DND-41 (cell line): ENCODE data around the gene PLAGL1.

ENCODE experiments used
- CTCF ChIP-seq: IDR thresholded peaks from 2 replicates; pipeline ENCODE4 v1.5.1; 2012; ENCODE audit warnings: borderline replicate concordance, low read length, moderate library complexity, mild to moderate bottlenecking; ENCODE audit not compliant: poor library complexity, severe bottlenecking; ENCODE audit errors: extremely low read depth
- EZH2 ChIP-seq: IDR thresholded peaks from 3 replicates; pipeline ENCODE4 v1.6.1; 2012; ENCODE audit warnings: borderline replicate concordance, low read depth, mild to moderate bottlenecking, moderate library complexity, low read length, inconsistent platforms; ENCODE audit not compliant: severe bottlenecking

- TF ChIP-seq CTCF (no peak), EZH2 (no peak)
These were observed 44.4 kb upstream of the PLAGL1 start for GRCh38 chr6:144052488-144052887.
